ENCODE measurements around the gene YKT6.

Gene YKT6

GRCh38 chr7:44176486-44176885 lies 24.3 kb upstream of the YKT6 start:
- Histone ChIP-seq H2AK5ac (ENCODE audit: low read length, severe bottlenecking) (peak overlapping the region; percentile 67), H2BK15ac (ENCODE audit: low read depth, poor library complexity, severe bottlenecking) (no peak overlapping the region), H3K14ac (ENCODE audit: low read length in 2 of 2) (no peak overlapping the region)

GRCh38 chr7:44177570-44178131 lies 23.1 kb upstream of the YKT6 start:
- Histone ChIP-seq H2BK120ac (ENCODE audit: low read depth, low read length) (no peak overlapping the region), H4K91ac (ENCODE audit: low read length) (no peak overlapping the region), H3K23ac (ENCODE audit: low read length in 2 of 2) (no peak overlapping the region), H3K27ac (ENCODE audit: low read length, poor library complexity, severe bottlenecking) (no peak overlapping the region), H3K27me3 (ENCODE audit: control insufficient read depth in 1 of 2, insufficient read depth in 1 of 2, low read length in 2 of 2) (peaks cover 0 to 30% of the 10 kb centered on the region in 2 experiments), H2BK5ac (ENCODE audit: low read depth, low read length, poor library complexity, severe bottlenecking) (no peak overlapping the region), H4K8ac (ENCODE audit: low read length) (no peak overlapping the region), H3K36me3 (ENCODE audit: control insufficient read depth in 1 of 2, insufficient read depth in 2 of 2, low read depth in 1 of 2, low read length in 2 of 2) (no peaks in the 10 kb centered on the region), H3K4me1 (ENCODE audit: control insufficient read depth, insufficient read depth, low read depth, low read length) (peaks cover 16% of the 10 kb centered on the region), H3K79me1 (replicated peaks; ENCODE audit: low read length, poor library complexity, severe bottlenecking) (no peaks in the 10 kb centered on the region), H2BK15ac (ENCODE audit: low read depth, poor library complexity, severe bottlenecking) (no peak overlapping the region), H3K4me3 (ENCODE audit: insufficient read depth in 1 of 2, low read depth in 1 of 2, low read length in 2 of 2) (no peak overlapping the region), H3K4me2 (ENCODE audit: low read length, poor library complexity, severe bottlenecking) (no peak overlapping the region), H2AK5ac (ENCODE audit: low read length, severe bottlenecking) (peak overlapping the region; percentile 30), H3K18ac (ENCODE audit: low read depth in 1 of 2, low read length in 2 of 2) (no peak overlapping the region), H3K9me3 (ENCODE audit: control insufficient read depth, low read length) (peaks cover 10% of the 10 kb centered on the region), H3K14ac (ENCODE audit: low read length in 2 of 2) (no peak overlapping the region), H3K9ac (ENCODE audit: low read length) (no peak overlapping the region), H3K4ac (ENCODE audit: low read depth in 1 of 2, low read length in 2 of 2) (no peak overlapping the region), H2AFZ (ENCODE audit: low read depth, low read length) (peak overlapping the region; percentile 0), H2BK12ac (ENCODE audit: low read length in 2 of 2) (no peak overlapping the region)
- DNase-seq = peak; percentile 26
- 89% methylated on average over 4 of the region's 4 CpGs for WGBS

More at GRCh38 chr7:44176486-44176885, 24.3 kb upstream of the YKT6 start:
- Histone ChIP-seq H3K4me1 (ENCODE audit: control insufficient read depth, insufficient read depth, low read depth, low read length) (peaks cover 18% of the 10 kb centered on the region), H3K4me3 (ENCODE audit: insufficient read depth in 1 of 2, low read depth in 1 of 2, low read length in 2 of 2) (no peak overlapping the region), H3K79me1 (replicated peaks; ENCODE audit: low read length, poor library complexity, severe bottlenecking) (no peaks in the 10 kb centered on the region), H4K91ac (ENCODE audit: low read length) (no peak overlapping the region), H2BK120ac (ENCODE audit: low read depth, low read length) (no peak overlapping the region), H3K9me3 (ENCODE audit: control insufficient read depth, low read length) (no peaks in the 10 kb centered on the region), H3K18ac (ENCODE audit: low read depth in 1 of 2, low read length in 2 of 2) (no peak overlapping the region), H2BK12ac (ENCODE audit: low read length in 2 of 2) (no peak overlapping the region), H2BK5ac (ENCODE audit: low read depth, low read length, poor library complexity, severe bottlenecking) (no peak overlapping the region), H3K4ac (ENCODE audit: low read depth in 1 of 2, low read length in 2 of 2) (no peak overlapping the region), H4K8ac (ENCODE audit: low read length) (no peak overlapping the region), H3K36me3 (ENCODE audit: control insufficient read depth in 1 of 2, insufficient read depth in 2 of 2, low read depth in 1 of 2, low read length in 2 of 2) (no peaks in the 10 kb centered on the region), H3K27me3 (ENCODE audit: control insufficient read depth in 1 of 2, insufficient read depth in 1 of 2, low read length in 2 of 2) (peaks cover 0 to 30% of the 10 kb centered on the region in 2 experiments), H3K9ac (ENCODE audit: low read length) (no peak overlapping the region), H3K4me2 (ENCODE audit: low read length, poor library complexity, severe bottlenecking) (no peak overlapping the region), H2AFZ (ENCODE audit: low read depth, low read length) (no peak overlapping the region), H3K23ac (ENCODE audit: low read length in 2 of 2) (no peak overlapping the region), H3K27ac (ENCODE audit: low read length, poor library complexity, severe bottlenecking) (no peak overlapping the region)
- no peak for DNase-seq
- 60% methylated on average over 7 of the region's 7 CpGs for WGBS

- H3K9me3 ChIP-seq (ENCODE audit: control insufficient read depth, low read length) = peaks cover 18% of the 10 kb centered on the region
- H3K36me3 ChIP-seq (ENCODE audit: control insufficient read depth in 1 of 2, insufficient read depth in 2 of 2, low read depth in 1 of 2, low read length in 2 of 2) = no peaks in the 10 kb centered on the region
- peaks cover 36% of the 10 kb centered on the region for H3K4me1 ChIP-seq (ENCODE audit: control insufficient read depth, insufficient read depth, low read depth, low read length)
- H3K9ac ChIP-seq (ENCODE audit: low read length) = no peak overlapping the region
- no peak for DNase-seq
- H3K14ac ChIP-seq (ENCODE audit: low read length in 2 of 2) = no peak overlapping the region
- no peak overlapping the region for H3K27ac ChIP-seq (ENCODE audit: low read length, poor library complexity, severe bottlenecking)
- H2BK5ac ChIP-seq (ENCODE audit: low read depth, low read length, poor library complexity, severe bottlenecking) = no peak overlapping the region
- H3K18ac ChIP-seq (ENCODE audit: low read depth in 1 of 2, low read length in 2 of 2) = no peak overlapping the region
- no peak overlapping the region for H3K4ac ChIP-seq (ENCODE audit: low read depth in 1 of 2, low read length in 2 of 2)
- no peak overlapping the region for H2BK120ac ChIP-seq (ENCODE audit: low read depth, low read length)
- H2AK5ac ChIP-seq (ENCODE audit: low read length, severe bottlenecking) = no peak overlapping the region
- H2BK15ac ChIP-seq (ENCODE audit: low read depth, poor library complexity, severe bottlenecking) = no peak overlapping the region
- no peak overlapping the region for H2BK12ac ChIP-seq (ENCODE audit: low read length in 2 of 2)
- H3K27me3 ChIP-seq (ENCODE audit: control insufficient read depth in 1 of 2, insufficient read depth in 1 of 2, low read length in 2 of 2) = peaks cover 0 to 19% of the 10 kb centered on the region in 2 experiments
- no peak overlapping the region for H3K23ac ChIP-seq (ENCODE audit: low read length in 2 of 2)
- H3K4me3 ChIP-seq (ENCODE audit: insufficient read depth in 1 of 2, low read depth in 1 of 2, low read length in 2 of 2) = no peak overlapping the region
- H3K4me2 ChIP-seq (ENCODE audit: low read length, poor library complexity, severe bottlenecking) = no peak overlapping the region
- no peaks in the 10 kb centered on the region for H3K79me1 ChIP-seq (replicated peaks; ENCODE audit: low read length, poor library complexity, severe bottlenecking)
- no peak overlapping the region for H2AFZ ChIP-seq (ENCODE audit: low read depth, low read length)
- WGBS = 75% methylated on average over 2 of the region's 3 CpGs
- no peak overlapping the region for H4K8ac ChIP-seq (ENCODE audit: low read length)
- no peak overlapping the region for H4K91ac ChIP-seq (ENCODE audit: low read length)
These were observed 20.1 kb upstream of the YKT6 start for GRCh38 chr7:44180631-44181030.

GRCh38 chr7:44182827-44183226 lies 18.0 kb upstream of the YKT6 start:
- Histone ChIP-seq H2AFZ (ENCODE audit: low read depth, low read length) (no peak overlapping the region), H2AK5ac (ENCODE audit: low read length, severe bottlenecking) (peak overlapping the region; percentile 12), H3K27ac (ENCODE audit: low read length, poor library complexity, severe bottlenecking) (no peak overlapping the region), H3K4me2 (ENCODE audit: low read length, poor library complexity, severe bottlenecking) (no peak overlapping the region), H2BK120ac (ENCODE audit: low read depth, low read length) (no peak overlapping the region), H3K9ac (ENCODE audit: low read length) (no peak overlapping the region), H4K91ac (ENCODE audit: low read length) (no peak overlapping the region), H3K79me1 (replicated peaks; ENCODE audit: low read length, poor library complexity, severe bottlenecking) (no peaks in the 10 kb centered on the region), H3K23ac (ENCODE audit: low read length in 2 of 2) (no peak overlapping the region), H3K14ac (ENCODE audit: low read length in 2 of 2) (peak overlapping the region in 1 of 2 experiments; percentile 49), H2BK15ac (ENCODE audit: low read depth, poor library complexity, severe bottlenecking) (no peak overlapping the region), H3K4me3 (ENCODE audit: insufficient read depth in 1 of 2, low read depth in 1 of 2, low read length in 2 of 2) (no peak overlapping the region), H3K18ac (ENCODE audit: low read depth in 1 of 2, low read length in 2 of 2) (no peak overlapping the region), H2BK5ac (ENCODE audit: low read depth, low read length, poor library complexity, severe bottlenecking) (no peak overlapping the region), H3K36me3 (ENCODE audit: control insufficient read depth in 1 of 2, insufficient read depth in 2 of 2, low read depth in 1 of 2, low read length in 2 of 2) (no peaks in the 10 kb centered on the region), H3K4ac (ENCODE audit: low read depth in 1 of 2, low read length in 2 of 2) (no peak overlapping the region), H4K8ac (ENCODE audit: low read length) (no peak overlapping the region), H2BK12ac (ENCODE audit: low read length in 2 of 2) (no peak overlapping the region), H3K4me1 (ENCODE audit: control insufficient read depth, insufficient read depth, low read depth, low read length) (peaks cover 37% of the 10 kb centered on the region), H3K27me3 (ENCODE audit: control insufficient read depth in 1 of 2, insufficient read depth in 1 of 2, low read length in 2 of 2) (peaks cover 0 to 3% of the 10 kb centered on the region in 2 experiments), H3K9me3 (ENCODE audit: control insufficient read depth, low read length) (peaks cover 18% of the 10 kb centered on the region)
- no peak for DNase-seq
- 78% methylated on average over 5 of the region's 5 CpGs for WGBS
